Prostate gland (tissue), 2 donors: ENCODE measurements around the gene UNC5B.

Source experiments
- CTCF ChIP-seq, 4 experiments: fragments of 200-600 bp in 2 of 4; fragments of 450-650 bp in 2 of 4; sonication (generic) in 2 of 4; IDR thresholded peaks; 1 replicate in 3 of 4; 2 replicates in 1 of 4; pipeline ENCODE4 v1.5.1; 2016 to 2019; ENCODE audit warnings: antibody characterized with exemption in 4 of 4, mild to moderate bottlenecking in 2 of 4, moderate library complexity in 2 of 4
- POLR2A ChIP-seq: fragments of 450-650 bp; IDR thresholded peaks from one replicate; pipeline ENCODE4 v1.6.1; 2016; ENCODE audit warnings: antibody characterized with exemption, mild to moderate bottlenecking
- POLR2AphosphoS5 ChIP-seq: sonication (generic); formaldehyde crosslinking; IDR thresholded peaks from one replicate; pipeline ENCODE4 v1.6.1; 2017; ENCODE audit warnings: antibody characterized with exemption

GRCh38 chr10:71283410-71283809, 71.0 kb downstream of the UNC5B start:
- TF ChIP-seq CTCF (IDR thresholded peaks at IDR 0.05) (no peak), POLR2AphosphoS5 (no peak), POLR2A (no peak)
